H9 (cell line): ENCODE results near the gene ROBO1. TPM values are rescaled to one million over a fixed set of nuclear protein-coding genes. Genes with fewer than 3 reads are reported as not detected.

ENCODE experiments used
- DNase-seq: peaks from one replicate; pipeline ENCODE4 v3.0.0-alpha.2; 2017
- H2AFZ ChIP-seq: one replicate; pipeline ENCODE4 v1.6.1; 2013; ENCODE audit warnings: mild to moderate bottlenecking, low read length, control low read depth, moderate library complexity
- H2AK5ac ChIP-seq: 2 replicates; pipeline ENCODE4 v1.6.1; 2013; ENCODE audit warnings: low read length, control low read depth, mixed read lengths; ENCODE audit not compliant: insufficient read length
- H2BK120ac ChIP-seq: one replicate; pipeline ENCODE4 v1.6.1; 2013; ENCODE audit warnings: low read depth, mild to moderate bottlenecking, low read length, control low read depth, inconsistent platforms; ENCODE audit not compliant: poor library complexity, severe bottlenecking
- H2BK12ac ChIP-seq: 2 replicates; pipeline ENCODE4 v1.6.1; 2013; ENCODE audit warnings: low read length, control low read depth, mixed read lengths, low read depth; ENCODE audit not compliant: insufficient read length
- H2BK15ac ChIP-seq: 2 replicates; pipeline ENCODE4 v1.6.1; 2013; ENCODE audit warnings: low read depth, low read length, control low read depth
- H2BK20ac ChIP-seq: one replicate; pipeline ENCODE4 v1.6.1; 2013; ENCODE audit warnings: low read depth, mild to moderate bottlenecking, low read length, control low read depth, inconsistent platforms; ENCODE audit not compliant: poor library complexity, severe bottlenecking
- H2BK5ac ChIP-seq: 2 replicates; pipeline ENCODE4 v1.6.1; 2013; ENCODE audit warnings: low read length, control low read depth, mixed read lengths; ENCODE audit not compliant: insufficient read length
- H3K14ac ChIP-seq: 2 replicates; pipeline ENCODE4 v1.6.1; 2013; ENCODE audit warnings: low read length, control low read depth; ENCODE audit not compliant: insufficient read depth
- H3K18ac ChIP-seq: 2 replicates; pipeline ENCODE4 v1.6.1; 2013; ENCODE audit warnings: low read depth, mild to moderate bottlenecking, mixed read lengths, low read length, control low read depth; ENCODE audit not compliant: insufficient read length
- H3K23ac ChIP-seq: 2 replicates; pipeline ENCODE4 v1.6.1; 2013; ENCODE audit warnings: low read length, control low read depth, mixed read lengths, low read depth; ENCODE audit not compliant: insufficient read length
- H3K23me2 ChIP-seq: 2 replicates; pipeline ENCODE4 v1.6.1; 2013; ENCODE audit warnings: low read depth, mild to moderate bottlenecking, mixed read lengths, low read length, control low read depth; ENCODE audit not compliant: insufficient read length, poor library complexity, severe bottlenecking
- H3K27ac ChIP-seq: 2 replicates; pipeline ENCODE4 v1.5.1; 2013; ENCODE audit warnings: low read length, control low read depth, mixed read lengths, low read depth; ENCODE audit not compliant: insufficient read length
- H3K27me3 ChIP-seq: 2 replicates; pipeline ENCODE4 v1.6.1; 2013; ENCODE audit warnings: low read length, control low read depth, inconsistent platforms; ENCODE audit not compliant: insufficient read depth
- H3K4ac ChIP-seq: 2 replicates; pipeline ENCODE4 v1.6.1; 2013; ENCODE audit warnings: low read depth, mild to moderate bottlenecking, control low read depth, inconsistent platforms, low read length, moderate library complexity
- H3K4me1 ChIP-seq: 2 replicates; pipeline ENCODE4 v1.6.1; 2013; ENCODE audit warnings: low read length, control low read depth, inconsistent platforms; ENCODE audit not compliant: insufficient read depth
- H3K4me2 ChIP-seq: 2 replicates; pipeline ENCODE4 v1.6.1; 2013; ENCODE audit warnings: low read length, control low read depth, mixed read lengths; ENCODE audit not compliant: insufficient read length, insufficient read depth
- H3K56ac ChIP-seq: 2 replicates; pipeline ENCODE4 v1.6.1; 2013; ENCODE audit warnings: low read depth, mild to moderate bottlenecking, mixed read lengths, low read length, control low read depth; ENCODE audit not compliant: insufficient read length
- H3K79me1 ChIP-seq: 2 replicates; pipeline ENCODE4 v1.6.1; 2013; ENCODE audit warnings: low read depth, mild to moderate bottlenecking, moderate library complexity, low read length, control low read depth, inconsistent platforms; ENCODE audit not compliant: insufficient read depth, poor library complexity, severe bottlenecking
- H3K79me2 ChIP-seq: 2 replicates; pipeline ENCODE4 v1.6.1; 2013; ENCODE audit warnings: low read length, control low read depth, inconsistent platforms; ENCODE audit not compliant: insufficient read depth
- H3K9ac ChIP-seq: 2 replicates; pipeline ENCODE4 v1.6.1; 2013; ENCODE audit warnings: low read length, control low read depth, mixed read lengths; ENCODE audit not compliant: insufficient read length; ENCODE audit errors: extremely low read depth
- H3K9me3 ChIP-seq: one replicate; pipeline ENCODE4 v1.6.1; 2013; ENCODE audit warnings: low read depth, low read length, inconsistent platforms; ENCODE audit not compliant: control insufficient read depth
- H3T11ph ChIP-seq: one replicate; pipeline ENCODE4 v1.6.1; 2013; ENCODE audit warnings: mild to moderate bottlenecking, low read length, control low read depth, inconsistent platforms
- H4K20me1 ChIP-seq: one replicate; pipeline ENCODE4 v1.6.1; 2013; ENCODE audit not compliant: control insufficient read depth, insufficient read length, insufficient read depth
- H4K5ac ChIP-seq: 2 replicates; pipeline ENCODE4 v1.6.1; 2013; ENCODE audit warnings: low read depth, mild to moderate bottlenecking, mixed read lengths, low read length, control low read depth; ENCODE audit not compliant: insufficient read length
- H4K8ac ChIP-seq: replicated peaks from 2 replicates; pipeline ENCODE4 v1.6.1; 2013; ENCODE audit warnings: low read length, control low read depth, mixed read lengths, low read depth; ENCODE audit not compliant: insufficient read length
- H4K91ac ChIP-seq: 2 replicates; pipeline ENCODE4 v1.6.1; 2013; ENCODE audit warnings: low read depth, mild to moderate bottlenecking, moderate library complexity, mixed read lengths, low read length, control low read depth; ENCODE audit not compliant: insufficient read length
- H3K27ac Mint-ChIP-seq, 3 experiments: 2 replicates in 2 of 3; 3 replicates in 1 of 3; pipeline ENCODE4 v1.8.0; 2020 to 2021; ENCODE audit warnings: mixed read lengths in 3 of 3, mild to moderate bottlenecking in 1 of 3, moderate library complexity in 1 of 3
- H3K27me3 Mint-ChIP-seq: 2 replicates; pipeline ENCODE4 v1.8.0; 2021; ENCODE audit warnings: low read depth, mild to moderate bottlenecking, moderate library complexity, mixed read lengths
- H3K36me3 Mint-ChIP-seq, 3 experiments: 2 replicates in 2 of 3; 3 replicates in 1 of 3; pipeline ENCODE4 v1.8.0; 2020 to 2021; ENCODE audit warnings: low read depth in 3 of 3, mixed read lengths in 3 of 3; ENCODE audit not compliant: insufficient read depth in 1 of 3
- H3K4me1 Mint-ChIP-seq, 2 experiments: 2 replicates each; pipeline ENCODE4 v1.8.0; 2020; ENCODE audit warnings: mixed read lengths in 2 of 2
- H3K4me3 Mint-ChIP-seq, 2 experiments: 2 replicates in 1 of 2; 3 replicates in 1 of 2; pipeline ENCODE4 v1.8.0; 2020 to 2021; ENCODE audit warnings: mild to moderate bottlenecking in 2 of 2, mixed read lengths in 2 of 2, moderate library complexity in 1 of 2
- H3K9me3 Mint-ChIP-seq, 2 experiments: 2 replicates in 1 of 2; 3 replicates in 1 of 2; pipeline ENCODE4 v1.8.0; 2020; ENCODE audit warnings: mild to moderate bottlenecking in 2 of 2, mixed read lengths in 2 of 2, moderate library complexity in 1 of 2
- WGBS: extraction: QIAGEN DNeasy Blood & Tissue Kit; methylation state at CpG from one replicate; pipeline ENCODE4 v1.1.7; 2013; ENCODE audit warnings: missing lambda C conversion rate, low lambda C conversion rate, mixed read lengths; ENCODE audit not compliant: insufficient read length; ENCODE audit errors: extremely low coverage; 5-methylcytosine and 5-hydroxymethylcytosine counted together
- total RNA-seq: library from RNA; stranded (reverse); gene quantifications from 2 replicates; pipeline ENCODE4 v1.2.1, GENCODE V29; 2021
- TF ChIP-seq, protein P1 (sequence below): fragments of 200-600 bp; sonication (generic); conservative IDR thresholded peaks from 3 replicates; pipeline ENCODE4 v1.8.0; 2021; ENCODE audit warnings: antibody characterized with exemption, mild to moderate bottlenecking

The ROBO1 gene
- total RNA-seq, 1 experiment from 2014 or later = 62.7 TPM

- H3K9me3 ChIP-seq = no peaks in the 10 kb centered on the region
- no peak overlapping the region for H2AK5ac ChIP-seq
- no peak overlapping the region for H3K27ac ChIP-seq
- no peak overlapping the region for H2BK12ac ChIP-seq
- Mint-ChIP-seq H3K9me3 (no peaks in the 10 kb centered on the region), H3K4me3 (no peak overlapping the region), H3K36me3 (no peaks in the 10 kb centered on the region; a peak in 1 of 7 replicates), H3K4me1 (peaks cover 2 to 7% of the 10 kb centered on the region in 2 experiments; a peak in 3 of 4 replicates), H3K27ac (no peak overlapping the region), H3K27me3 (no peaks in the 10 kb centered on the region)
- WGBS = no CpG with 5 or more reads among the region's 4 CpGs
- H3T11ph ChIP-seq = no peak overlapping the region
- H3K4ac ChIP-seq = no peak overlapping the region
- no peak overlapping the region for H2BK120ac ChIP-seq
- no peaks in the 10 kb centered on the region for H3K23me2 ChIP-seq
- no peak for DNase-seq
- no peak overlapping the region for H3K23ac ChIP-seq
- H3K18ac ChIP-seq = no peak overlapping the region
- H2BK20ac ChIP-seq = no peak overlapping the region
- no peak overlapping the region for H3K14ac ChIP-seq
- TF ChIP-seq, protein P1, sequence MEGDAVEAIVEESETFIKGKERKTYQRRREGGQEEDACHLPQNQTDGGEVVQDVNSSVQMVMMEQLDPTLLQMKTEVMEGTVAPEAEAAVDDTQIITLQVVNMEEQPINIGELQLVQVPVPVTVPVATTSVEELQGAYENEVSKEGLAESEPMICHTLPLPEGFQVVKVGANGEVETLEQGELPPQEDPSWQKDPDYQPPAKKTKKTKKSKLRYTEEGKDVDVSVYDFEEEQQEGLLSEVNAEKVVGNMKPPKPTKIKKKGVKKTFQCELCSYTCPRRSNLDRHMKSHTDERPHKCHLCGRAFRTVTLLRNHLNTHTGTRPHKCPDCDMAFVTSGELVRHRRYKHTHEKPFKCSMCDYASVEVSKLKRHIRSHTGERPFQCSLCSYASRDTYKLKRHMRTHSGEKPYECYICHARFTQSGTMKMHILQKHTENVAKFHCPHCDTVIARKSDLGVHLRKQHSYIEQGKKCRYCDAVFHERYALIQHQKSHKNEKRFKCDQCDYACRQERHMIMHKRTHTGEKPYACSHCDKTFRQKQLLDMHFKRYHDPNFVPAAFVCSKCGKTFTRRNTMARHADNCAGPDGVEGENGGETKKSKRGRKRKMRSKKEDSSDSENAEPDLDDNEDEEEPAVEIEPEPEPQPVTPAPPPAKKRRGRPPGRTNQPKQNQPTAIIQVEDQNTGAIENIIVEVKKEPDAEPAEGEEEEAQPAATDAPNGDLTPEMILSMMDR = no peak
- no peak overlapping the region for H3K4me2 ChIP-seq
- no peak overlapping the region for H3K56ac ChIP-seq
- H4K8ac ChIP-seq = no peak overlapping the region
- H2BK15ac ChIP-seq = no peak overlapping the region
- H3K27me3 ChIP-seq = no peaks in the 10 kb centered on the region
- no peak overlapping the region for H4K91ac ChIP-seq
- no peaks in the 10 kb centered on the region for H3K79me1 ChIP-seq
- H3K4me1 ChIP-seq = 0 out of 2 replicates have a peak, but pooled peaks cover 2% of the 10 kb centered on the region
- H2AFZ ChIP-seq = no peak overlapping the region
- H3K9ac ChIP-seq = no peak overlapping the region
- H3K79me2 ChIP-seq = no peaks in the 10 kb centered on the region
- no peak overlapping the region for H4K5ac ChIP-seq
- no peaks in the 10 kb centered on the region for H4K20me1 ChIP-seq
- no peak overlapping the region for H2BK5ac ChIP-seq
These were observed 906.6 kb downstream of the ROBO1 start for GRCh38 chr3:78861156-78861555.
